IMR-90 (cell line): ENCODE data around the gene DPEP2NB. TPM values are rescaled to one million over a fixed set of nuclear protein-coding genes. Genes with fewer than 3 reads are reported as not detected.

Experiments used
- ATAC-seq: fragments of 200-7000 bp; cut with Tn5 transposase; 2 replicates; pipeline ENCODE4 v1.9.1; 2020; ENCODE audit warnings: low read depth, mild to moderate bottlenecking, moderate library complexity
- BruUV-seq: library from RNA; stranded (reverse); fragments of 400-500 nt; replicated peaks from 2 replicates; lab custom pipeline; 2021; lab: Mats Ljungman, UMichigan
- CTCF ChIA-PET: fragments of 300-600 bp; formaldehyde crosslinking; extraction: SDS; loops from one replicate; lab custom pipeline; 2021; ENCODE audit warnings: antibody characterized with exemption; lab: Yijun Ruan, JAX
- POLR2A ChIA-PET: fragments of 300-600 bp; sonication (Branson Sonifier 250); formaldehyde crosslinking; loops from one replicate; lab custom pipeline; 2022; ENCODE audit warnings: antibody characterized with exemption; ENCODE audit not compliant: unreplicated experiment; lab: Charles Lee
- DNase-seq: peaks from one replicate; pipeline ENCODE4 v3.0.0; 2013
- H2AFZ ChIP-seq: replicated peaks from 2 replicates; pipeline ENCODE3; 2013; ENCODE audit warnings: low read length, mild to moderate bottlenecking; ENCODE audit not compliant: poor library complexity
- H2AK5ac ChIP-seq: 2 replicates; pipeline ENCODE4 v1.6.1; 2013; ENCODE audit warnings: low read depth, low read length, inconsistent platforms
- H2AK9ac ChIP-seq: replicated peaks from 2 replicates; pipeline ENCODE3; 2013; ENCODE audit warnings: mild to moderate bottlenecking, low read depth, low read length, moderate library complexity; ENCODE audit not compliant: poor library complexity
- H2BK120ac ChIP-seq: 2 replicates; pipeline ENCODE4 v1.6.1; 2013; ENCODE audit warnings: low read depth, low read length, inconsistent platforms
- H2BK15ac ChIP-seq: 3 replicates; pipeline ENCODE4 v1.6.1; 2013; ENCODE audit warnings: low read depth, low read length, inconsistent platforms
- H2BK20ac ChIP-seq: 2 replicates; pipeline ENCODE4 v1.6.1; 2013; ENCODE audit warnings: low read depth, mild to moderate bottlenecking, inconsistent platforms, low read length, moderate library complexity
- H2BK5ac ChIP-seq: 2 replicates; pipeline ENCODE4 v1.6.1; 2013; ENCODE audit warnings: mild to moderate bottlenecking, low read depth, low read length, inconsistent platforms; ENCODE audit not compliant: poor library complexity, severe bottlenecking
- H3K14ac ChIP-seq: replicated peaks from 2 replicates; pipeline ENCODE4 v1.6.1; 2013; ENCODE audit warnings: low read depth, low read length, inconsistent platforms
- H3K18ac ChIP-seq: 2 replicates; pipeline ENCODE4 v1.6.1; 2013; ENCODE audit warnings: low read depth, low read length, control low read depth
- H3K23ac ChIP-seq: 2 replicates; pipeline ENCODE4 v1.6.1; 2013; ENCODE audit warnings: low read depth, low read length, inconsistent platforms
- H3K27ac ChIP-seq: 2 replicates; pipeline ENCODE4 v1.5.1; 2013; ENCODE audit warnings: mild to moderate bottlenecking, control low read depth, low read length; ENCODE audit not compliant: insufficient read depth
- H3K27me3 ChIP-seq: 2 replicates; pipeline ENCODE4 v1.6.1; 2013; ENCODE audit warnings: low read length; ENCODE audit not compliant: control insufficient read depth, insufficient read depth
- H3K36me3 ChIP-seq: 2 replicates; pipeline ENCODE4 v1.6.1; 2013; ENCODE audit warnings: low read length, mixed read lengths; ENCODE audit not compliant: control insufficient read depth, insufficient read depth
- H3K4ac ChIP-seq: 2 replicates; pipeline ENCODE4 v1.6.1; 2013; ENCODE audit warnings: low read depth, low read length, inconsistent platforms
- H3K4me1 ChIP-seq: 2 replicates; pipeline ENCODE4 v1.6.1; 2013; ENCODE audit warnings: low read length, mixed read lengths; ENCODE audit not compliant: control insufficient read depth, insufficient read depth
- H3K4me2 ChIP-seq: 2 replicates; pipeline ENCODE4 v1.6.1; 2013; ENCODE audit warnings: low read depth, mild to moderate bottlenecking, control low read depth, low read length, moderate library complexity
- H3K4me3 ChIP-seq: 2 replicates; pipeline ENCODE4 v1.5.1; 2013; ENCODE audit warnings: low read depth, mild to moderate bottlenecking, control low read depth, low read length, moderate library complexity; ENCODE audit not compliant: insufficient read depth
- H3K56ac ChIP-seq: 2 replicates; pipeline ENCODE4 v1.6.1; 2013; ENCODE audit warnings: low read length, inconsistent platforms; ENCODE audit not compliant: insufficient read depth; ENCODE audit errors: extremely low read depth
- H3K79me1 ChIP-seq, 2 experiments: 2 replicates each; pipeline ENCODE4 v1.6.1; 2013; ENCODE audit warnings: low read length in 2 of 2, inconsistent platforms in 1 of 2, low read depth in 1 of 2
- H3K9ac ChIP-seq: 2 replicates; pipeline ENCODE4 v1.6.1; 2013; ENCODE audit warnings: low read depth, low read length, control low read depth
- H3K9me1 ChIP-seq: 2 replicates; pipeline ENCODE4 v1.6.1; 2013; ENCODE audit warnings: low read length, inconsistent platforms; ENCODE audit not compliant: insufficient read depth
- H3K9me3 ChIP-seq: 2 replicates; pipeline ENCODE4 v1.6.1; 2013; ENCODE audit warnings: low read length; ENCODE audit not compliant: control insufficient read depth, insufficient read depth
- H4K20me1 ChIP-seq: 2 replicates; pipeline ENCODE4 v1.6.1; 2013; ENCODE audit warnings: low read length, inconsistent platforms; ENCODE audit not compliant: insufficient read depth
- H4K5ac ChIP-seq: 2 replicates; pipeline ENCODE4 v1.6.1; 2013; ENCODE audit warnings: mild to moderate bottlenecking, low read depth, low read length, control low read depth
- H4K8ac ChIP-seq, 2 experiments: 2 replicates each; pipeline ENCODE4 v1.6.1; 2013; ENCODE audit warnings: low read depth in 2 of 2, low read length in 2 of 2, control low read depth in 1 of 2, inconsistent platforms in 1 of 2
- H4K91ac ChIP-seq: 2 replicates; pipeline ENCODE4 v1.6.1; 2013; ENCODE audit warnings: low read depth, low read length, inconsistent platforms; ENCODE audit not compliant: insufficient read depth
- BHLHE40 ChIP-seq: fragments of 150-350 bp; IDR thresholded peaks from 2 replicates; pipeline ENCODE4 v1.6.1; 2016; ENCODE audit warnings: mild to moderate bottlenecking, low read depth, low read length
- CEBPB ChIP-seq: IDR thresholded peaks from 2 replicates; pipeline ENCODE4 v1.6.1; 2012; ENCODE audit warnings: low read depth, low read length, improper control_type of control experiment
- CHD1 ChIP-seq: IDR thresholded peaks from 2 replicates; pipeline ENCODE4 v1.6.1; 2012; ENCODE audit warnings: low read depth, low read length, improper control_type of control experiment
- CTCF ChIP-seq: conservative IDR thresholded peaks from 2 replicates; pipeline ENCODE4 v1.5.1; 2012; ENCODE audit warnings: mild to moderate bottlenecking, low read depth, low read length, improper control_type of control experiment
- ELK1 ChIP-seq: fragments of 150-350 bp; IDR thresholded peaks from 2 replicates; pipeline ENCODE4 v1.6.1; 2016; ENCODE audit warnings: low read depth, mild to moderate bottlenecking, low read length, moderate library complexity, borderline replicate concordance
- FOS ChIP-seq: fragments of 150-350 bp; IDR thresholded peaks from 2 replicates; pipeline ENCODE4 v1.6.1; 2016; ENCODE audit warnings: low read depth, low read length
- MAFK ChIP-seq: IDR thresholded peaks from 2 replicates; pipeline ENCODE4 v1.6.1; 2012; ENCODE audit warnings: low read depth, low read length, improper control_type of control experiment
- MAZ ChIP-seq: IDR thresholded peaks from 2 replicates; pipeline ENCODE4 v1.6.1; 2012; ENCODE audit warnings: low read depth, mild to moderate bottlenecking, low read length, improper control_type of control experiment, moderate library complexity, borderline replicate concordance
- MXI1 ChIP-seq: IDR thresholded peaks from 2 replicates; pipeline ENCODE4 v1.6.1; 2012; ENCODE audit warnings: low read depth, mild to moderate bottlenecking, low read length, moderate library complexity, borderline replicate concordance
- NFE2L2 ChIP-seq: fragments of 150-350 bp; IDR thresholded peaks from 2 replicates; pipeline ENCODE4 v1.6.1; 2016; ENCODE audit warnings: low read depth, mild to moderate bottlenecking, low read length
- POLR2A ChIP-seq: IDR thresholded peaks from 2 replicates; pipeline ENCODE4 v1.6.1; 2012; ENCODE audit warnings: mild to moderate bottlenecking, low read depth, low read length
- RAD21 ChIP-seq: IDR thresholded peaks from 2 replicates; pipeline ENCODE4 v1.6.1; 2012; ENCODE audit warnings: low read length, improper control_type of control experiment
- RCOR1 ChIP-seq: IDR thresholded peaks from 2 replicates; pipeline ENCODE4 v1.6.1; 2012; ENCODE audit warnings: mild to moderate bottlenecking, low read length, improper control_type of control experiment; ENCODE audit not compliant: insufficient replicate concordance
- RFX5 ChIP-seq: IDR thresholded peaks from 2 replicates; pipeline ENCODE4 v1.8.0; 2012; ENCODE audit warnings: low read depth, mild to moderate bottlenecking, low read length, moderate library complexity
- SMC3 ChIP-seq: fragments of 150-350 bp; IDR thresholded peaks from 2 replicates; pipeline ENCODE4 v1.6.1; 2016; ENCODE audit warnings: low read depth, mild to moderate bottlenecking, antibody characterized with exemption, low read length, moderate library complexity
- USF2 ChIP-seq: fragments of 150-350 bp; IDR thresholded peaks from 2 replicates; pipeline ENCODE4 v1.6.1; 2017; ENCODE audit warnings: mild to moderate bottlenecking, antibody characterized with exemption, low read length, low read depth
- WGBS, 2 experiments: methylation state at CpG; one replicate each; pipeline versions ENCODE4 v1.1.5 to v1.1.7; 2013; ENCODE audit warnings: missing lambda C conversion rate in 2 of 2; ENCODE audit not compliant: insufficient read length in 1 of 2; ENCODE audit errors: extremely low coverage in 2 of 2; 5-methylcytosine and 5-hydroxymethylcytosine counted together
- dilution Hi-C: fragments of 300-500 bp; cut with HindIII; formaldehyde crosslinking; loops from one replicate; pipeline ENCODE4 v1.14.3; 2018; ENCODE audit warnings: low sequenced_read_pairs; ENCODE audit not compliant: unreplicated experiment
- in situ Hi-C: fragments of 300-500 bp; cut with MboI; formaldehyde crosslinking; loops from 3 replicates; pipeline ENCODE4 v1.14.3; 2019; ENCODE audit warnings: low sequenced_read_pairs, inconsistent platforms, mixed read lengths
- intact Hi-C: fragments of 100-400 bp; cut with micrococcal nuclease; formaldehyde crosslinking; loops from 2 replicates; pipeline ENCODE4 v1.10.0; 2022
- polyA plus RNA-seq, 3 experiments: library from polyadenylated mRNA; depleted of rRNA; stranded (reverse); fragments of >200 nt; gene quantifications; 2 replicates each; pipeline ENCODE4 v1.2.3, GENCODE V29; 2012; ENCODE audit warnings: low replicate concordance in 1 of 3
- total RNA-seq: library from RNA; depleted of rRNA; stranded (reverse); fragments of >200 nt; gene quantifications from 2 replicates; pipeline ENCODE4 v1.2.3, GENCODE V29; 2012

Gene DPEP2NB
- total and polyA plus RNA-seq, 2 of the 4 experiments (the other 2 are of a cell fraction) = not detected

GRCh38 chr16:67996666-67997065 is 19.0 kb downstream of the DPEP2NB start:
- CTCF ChIA-PET = interaction anchor here (0.7 kb wide), 1 partner anchor 68 kb away, joined by 3 read pairs; no protein-coding TSS in a partner anchor

More at GRCh38 chr16:67996666-67997065, 19.0 kb downstream of the DPEP2NB start:
- no peak overlapping the region for H2AK5ac ChIP-seq
- H4K20me1 ChIP-seq = no peaks in the 10 kb centered on the region; the same call in 1 of the 2 replicates
- no peak for TF ChIP-seq RAD21
- no peak for TF ChIP-seq MAZ
- TF ChIP-seq CTCF = no peak
- TF ChIP-seq BHLHE40 = no peak
- no peak for TF ChIP-seq CHD1
- TF ChIP-seq SMC3 = no peak
- TF ChIP-seq POLR2A = no peak
- no peak for TF ChIP-seq MAFK
- no peak for TF ChIP-seq ELK1
- no peak for TF ChIP-seq NFE2L2
- TF ChIP-seq FOS = no peak
- no peak for TF ChIP-seq CEBPB
- TF ChIP-seq MXI1 = no peak
- TF ChIP-seq RFX5 = no peak
- no peak for TF ChIP-seq USF2
- no peak for TF ChIP-seq RCOR1
- no peak overlapping the region for H3K4ac ChIP-seq
- H3K27ac ChIP-seq = no peak overlapping the region
- H3K36me3 ChIP-seq = no peaks in the 10 kb centered on the region
- no peaks in the 10 kb centered on the region for H3K79me1 ChIP-seq
- in situ Hi-C loops (no loop called here), intact Hi-C loops (no loop called here), dilution Hi-C loops (no loop called here)
- no CpG with 5 or more reads among the region's 5 CpGs for WGBS, 2 experiments
- DNase-seq (no peak), ATAC-seq (no peak)
- no peak overlapping the region for H3K23ac ChIP-seq
- POLR2A ChIA-PET = no interaction called here
- no peak overlapping the region for H3K4me3 ChIP-seq
- BruUV-seq = no TSS peak
- no peak overlapping the region for H2AK9ac ChIP-seq
- H3K9me3 ChIP-seq = no peaks in the 10 kb centered on the region
- no peak overlapping the region for H4K8ac ChIP-seq
- no peak overlapping the region for H3K14ac ChIP-seq
- no peak overlapping the region for H3K4me2 ChIP-seq
- no peak overlapping the region for H2BK5ac ChIP-seq
- H3K4me1 ChIP-seq = peaks cover 9% of the 10 kb centered on the region
- H2BK120ac ChIP-seq = no peak overlapping the region
- no peak overlapping the region for H3K9ac ChIP-seq
- no peak overlapping the region for H2BK20ac ChIP-seq
- H4K91ac ChIP-seq = no peak overlapping the region
- H2BK15ac ChIP-seq = no peak overlapping the region
- peaks cover 14% of the 10 kb centered on the region for H3K9me1 ChIP-seq
- no peak overlapping the region for H2AFZ ChIP-seq
- no peaks in the 10 kb centered on the region for H3K27me3 ChIP-seq
- no peak overlapping the region for H3K18ac ChIP-seq
- H4K5ac ChIP-seq = no peak overlapping the region
- H3K56ac ChIP-seq = no peak overlapping the region
